Loucy (cell line): ENCODE data around the gene MAPK1IP1L.

ENCODE experiments used
- H2AFZ ChIP-seq: fragments of 200-600 bp; sonication (generic); 2 replicates; pipeline ENCODE4 v1.6.0; 2016; ENCODE audit warnings: antibody characterized with exemption, mild to moderate bottlenecking, low read length, moderate library complexity
- H3F3A ChIP-seq: fragments of 200-600 bp; 2 replicates; pipeline ENCODE4 v1.6.0; 2016; ENCODE audit warnings: antibody characterized with exemption, low read depth, mild to moderate bottlenecking
- H3K27me3 ChIP-seq: fragments of 200-600 bp; sonication (generic); 2 replicates; pipeline ENCODE4 v1.6.1; 2014; ENCODE audit warnings: low read length, mild to moderate bottlenecking; ENCODE audit not compliant: insufficient read depth, poor library complexity, severe bottlenecking
- H3K36me3 ChIP-seq: fragments of 200-600 bp; sonication (generic); 2 replicates; pipeline ENCODE4 v1.6.1; 2016; ENCODE audit warnings: low read length; ENCODE audit not compliant: insufficient read depth
- H3K4me1 ChIP-seq: fragments of 200-600 bp; sonication (generic); 2 replicates; pipeline ENCODE4 v1.5.1; 2014; ENCODE audit warnings: low read length, mild to moderate bottlenecking; ENCODE audit not compliant: insufficient read depth, poor library complexity, severe bottlenecking
- H3K4me2 ChIP-seq: fragments of 200-600 bp; sonication (generic); 2 replicates; pipeline ENCODE4 v1.6.0; 2014; ENCODE audit warnings: antibody characterized with exemption, low read length, low read depth, mild to moderate bottlenecking; ENCODE audit not compliant: poor library complexity, severe bottlenecking
- H3K4me3 ChIP-seq: fragments of 200-600 bp; sonication (generic); 2 replicates; pipeline ENCODE4 v1.5.1; 2014; ENCODE audit warnings: low read length, mild to moderate bottlenecking, mixed read lengths; ENCODE audit not compliant: poor library complexity, severe bottlenecking
- H3K79me2 ChIP-seq: fragments of 200-600 bp; sonication (generic); 2 replicates; pipeline ENCODE4 v1.6.1; 2014; ENCODE audit warnings: low read length; ENCODE audit not compliant: insufficient read depth
- H3K9ac ChIP-seq: fragments of 200-600 bp; sonication (generic); 2 replicates; pipeline ENCODE4 v1.6.0; 2014; ENCODE audit warnings: mild to moderate bottlenecking, low read depth, low read length, moderate library complexity; ENCODE audit not compliant: poor library complexity, severe bottlenecking
- H3K9me2 ChIP-seq: fragments of 200-600 bp; sonication (generic); replicated peaks from 2 replicates; pipeline ENCODE4 v1.6.1; 2016; ENCODE audit warnings: low read depth, low read length, mixed read lengths
- H3K9me3 ChIP-seq: fragments of 200-600 bp; sonication (generic); 2 replicates; pipeline ENCODE4 v1.6.1; 2014; ENCODE audit warnings: mild to moderate bottlenecking, antibody characterized with exemption, low read length, low read depth; ENCODE audit not compliant: insufficient read depth
- H4K20me1 ChIP-seq: fragments of 200-600 bp; sonication (generic); 2 replicates; pipeline ENCODE4 v1.6.0; 2014; ENCODE audit warnings: antibody characterized with exemption, low read length, mild to moderate bottlenecking; ENCODE audit not compliant: insufficient read depth, poor library complexity, severe bottlenecking
- EZH2phosphoT487 ChIP-seq: fragments of 200-600 bp; IDR thresholded peaks from 2 replicates; pipeline ENCODE4 v1.6.1; 2018; ENCODE audit warnings: antibody characterized with exemption, mild to moderate bottlenecking, moderate library complexity, borderline replicate concordance
- TF ChIP-seq, protein P1 (sequence below): fragments of 200-600 bp; sonication (generic); conservative IDR thresholded peaks from 2 replicates; pipeline ENCODE4 v1.5.1; 2014; ENCODE audit warnings: mild to moderate bottlenecking, antibody characterized with exemption, low read length

Gene MAPK1IP1L

DNA sequence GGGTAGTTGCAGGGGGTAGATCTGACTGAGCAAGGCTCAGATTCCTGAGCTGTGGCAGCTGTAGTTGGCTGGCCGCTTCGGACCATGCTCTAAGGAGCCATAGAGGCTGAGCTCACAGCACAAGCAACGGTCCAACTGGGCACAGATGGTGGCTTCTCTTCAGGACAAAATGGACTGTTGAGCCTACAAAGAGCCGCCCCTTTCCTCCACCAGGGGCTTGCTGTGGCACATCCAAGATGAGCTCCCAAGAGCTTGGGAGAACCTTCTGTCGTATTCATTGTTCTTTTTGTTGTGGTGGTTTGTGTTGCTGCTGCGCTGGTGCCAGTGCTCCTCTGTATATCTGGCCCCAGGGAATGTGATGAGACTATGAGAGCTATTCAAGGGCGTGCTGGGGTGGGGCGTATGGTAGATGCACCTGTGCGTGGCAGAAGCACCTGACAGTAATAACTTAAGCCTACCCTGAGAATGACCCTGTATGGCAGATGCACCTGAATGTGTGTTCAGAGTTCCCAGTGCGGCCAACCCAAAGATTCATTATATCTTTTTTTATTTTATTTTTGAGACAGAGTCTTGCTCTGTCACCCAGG is 59.8 kb downstream of the MAPK1IP1L start:
- Histone ChIP-seq H2AFZ (no peak overlapping the region), H3F3A (no peaks in the 10 kb centered on the region), H3K9ac (no peak overlapping the region), H3K4me1 (peaks cover 14% of the 10 kb centered on the region), H3K4me2 (no peak overlapping the region), H4K20me1 (no peaks in the 10 kb centered on the region), H3K27me3 (no peaks in the 10 kb centered on the region), H3K36me3 (no peaks in the 10 kb centered on the region), H3K79me2 (no peaks in the 10 kb centered on the region), H3K9me2 (no peaks in the 10 kb centered on the region), H3K9me3 (no peaks in the 10 kb centered on the region), H3K4me3 (no peak overlapping the region)
- no peak for TF ChIP-seq EZH2phosphoT487
- TF ChIP-seq, protein P1, sequence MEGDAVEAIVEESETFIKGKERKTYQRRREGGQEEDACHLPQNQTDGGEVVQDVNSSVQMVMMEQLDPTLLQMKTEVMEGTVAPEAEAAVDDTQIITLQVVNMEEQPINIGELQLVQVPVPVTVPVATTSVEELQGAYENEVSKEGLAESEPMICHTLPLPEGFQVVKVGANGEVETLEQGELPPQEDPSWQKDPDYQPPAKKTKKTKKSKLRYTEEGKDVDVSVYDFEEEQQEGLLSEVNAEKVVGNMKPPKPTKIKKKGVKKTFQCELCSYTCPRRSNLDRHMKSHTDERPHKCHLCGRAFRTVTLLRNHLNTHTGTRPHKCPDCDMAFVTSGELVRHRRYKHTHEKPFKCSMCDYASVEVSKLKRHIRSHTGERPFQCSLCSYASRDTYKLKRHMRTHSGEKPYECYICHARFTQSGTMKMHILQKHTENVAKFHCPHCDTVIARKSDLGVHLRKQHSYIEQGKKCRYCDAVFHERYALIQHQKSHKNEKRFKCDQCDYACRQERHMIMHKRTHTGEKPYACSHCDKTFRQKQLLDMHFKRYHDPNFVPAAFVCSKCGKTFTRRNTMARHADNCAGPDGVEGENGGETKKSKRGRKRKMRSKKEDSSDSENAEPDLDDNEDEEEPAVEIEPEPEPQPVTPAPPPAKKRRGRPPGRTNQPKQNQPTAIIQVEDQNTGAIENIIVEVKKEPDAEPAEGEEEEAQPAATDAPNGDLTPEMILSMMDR = no peak

- no peaks in the 10 kb centered on the region for H4K20me1 ChIP-seq
- H3K9me2 ChIP-seq = no peaks in the 10 kb centered on the region
- H3K9ac ChIP-seq = no peak overlapping the region
- no peaks in the 10 kb centered on the region for H3K79me2 ChIP-seq
- H3K4me2 ChIP-seq = no peak overlapping the region
- H3K36me3 ChIP-seq = no peaks in the 10 kb centered on the region
- no peaks in the 10 kb centered on the region for H3K27me3 ChIP-seq
- H2AFZ ChIP-seq = no peak overlapping the region
- TF ChIP-seq, protein P1 = no peak
- TF ChIP-seq EZH2phosphoT487 = no peak
- no peak overlapping the region for H3K4me3 ChIP-seq
- no peaks in the 10 kb centered on the region for H3F3A ChIP-seq
- peaks cover 10% of the 10 kb centered on the region for H3K4me1 ChIP-seq
- no peaks in the 10 kb centered on the region for H3K9me3 ChIP-seq
Measured at GRCh38 chr14:55114720-55115119, 63.3 kb downstream of the MAPK1IP1L start.

GRCh38 chr14:55115460-55115859 is 64.0 kb downstream of the MAPK1IP1L start:
- no peak for TF ChIP-seq EZH2phosphoT487
- no peak overlapping the region for H2AFZ ChIP-seq
- H3K4me3 ChIP-seq = no peak overlapping the region
- H3K79me2 ChIP-seq = no peaks in the 10 kb centered on the region
- H4K20me1 ChIP-seq = no peaks in the 10 kb centered on the region
- H3K4me2 ChIP-seq = no peak overlapping the region
- no peaks in the 10 kb centered on the region for H3K36me3 ChIP-seq
- no peaks in the 10 kb centered on the region for H3K9me2 ChIP-seq
- no peaks in the 10 kb centered on the region for H3F3A ChIP-seq
- H3K9me3 ChIP-seq = no peaks in the 10 kb centered on the region
- no peaks in the 10 kb centered on the region for H3K27me3 ChIP-seq
- H3K4me1 ChIP-seq = peaks cover 10% of the 10 kb centered on the region
- H3K9ac ChIP-seq = no peak overlapping the region

- H3K27me3 ChIP-seq = no peaks in the 10 kb centered on the region
- H3K9me3 ChIP-seq = no peaks in the 10 kb centered on the region
- no peaks in the 10 kb centered on the region for H3K79me2 ChIP-seq
- H3K9me2 ChIP-seq = no peaks in the 10 kb centered on the region
- H3K4me3 ChIP-seq = no peak overlapping the region
- peaks cover 10% of the 10 kb centered on the region for H3K4me1 ChIP-seq
- H4K20me1 ChIP-seq = no peaks in the 10 kb centered on the region
- no peaks in the 10 kb centered on the region for H3K36me3 ChIP-seq
- no peak overlapping the region for H3K9ac ChIP-seq
- no peak overlapping the region for H3K4me2 ChIP-seq
- H2AFZ ChIP-seq = no peak overlapping the region
- no peaks in the 10 kb centered on the region for H3F3A ChIP-seq
- TF ChIP-seq, protein P1 = no peak
Measured at GRCh38 chr14:55115861-55116245, 64.4 kb downstream of the MAPK1IP1L start.
